Measurements from ENCODE around the gene FMN2. TPM values are rescaled to one million over a fixed set of nuclear protein-coding genes. Genes with fewer than 3 reads are reported as not detected.

Gene FMN2
- total RNA-seq, 4 donors from 2014 or later = 3.6 to 35.5 (median 5.6) TPM

DNA sequence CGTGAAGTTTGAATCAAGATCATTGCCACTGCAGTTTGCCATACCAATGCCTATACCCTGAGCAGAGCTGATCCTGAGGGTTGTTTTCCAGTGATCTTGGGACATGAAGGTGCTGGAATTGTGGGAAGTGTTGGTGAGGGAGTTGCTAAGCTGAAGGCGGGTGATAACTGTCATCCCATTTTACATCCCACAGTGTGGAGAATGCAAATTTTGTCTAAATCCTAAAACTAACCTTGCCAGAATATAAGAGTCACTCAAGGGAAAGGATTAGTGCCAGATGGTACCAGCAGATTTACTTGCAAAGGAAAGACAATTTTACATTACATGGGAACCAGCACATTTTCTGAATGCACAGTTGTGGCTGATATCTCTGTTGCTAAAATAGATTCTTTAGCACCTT is 78.6 kb downstream of the FMN2 start:
- Histone ChIP-seq H3K27me3 (no peaks in the 10 kb centered on the region), H3K27ac (no peak overlapping the region), H3K9me3 (no peaks in the 10 kb centered on the region), H3K4me3 (no peak overlapping the region), H3K36me3 (no peaks in the 10 kb centered on the region), H3K4me1 (no peaks in the 10 kb centered on the region)
- TF ChIP-seq POLR2A (IDR thresholded peaks at IDR 0.05) (no peak), POLR2AphosphoS5 (IDR thresholded peaks at IDR 0.05) (no peak), EP300 (IDR thresholded peaks at IDR 0.05; ENCODE audit: low read depth) (no peak)
- TF ChIP-seq, protein P1, sequence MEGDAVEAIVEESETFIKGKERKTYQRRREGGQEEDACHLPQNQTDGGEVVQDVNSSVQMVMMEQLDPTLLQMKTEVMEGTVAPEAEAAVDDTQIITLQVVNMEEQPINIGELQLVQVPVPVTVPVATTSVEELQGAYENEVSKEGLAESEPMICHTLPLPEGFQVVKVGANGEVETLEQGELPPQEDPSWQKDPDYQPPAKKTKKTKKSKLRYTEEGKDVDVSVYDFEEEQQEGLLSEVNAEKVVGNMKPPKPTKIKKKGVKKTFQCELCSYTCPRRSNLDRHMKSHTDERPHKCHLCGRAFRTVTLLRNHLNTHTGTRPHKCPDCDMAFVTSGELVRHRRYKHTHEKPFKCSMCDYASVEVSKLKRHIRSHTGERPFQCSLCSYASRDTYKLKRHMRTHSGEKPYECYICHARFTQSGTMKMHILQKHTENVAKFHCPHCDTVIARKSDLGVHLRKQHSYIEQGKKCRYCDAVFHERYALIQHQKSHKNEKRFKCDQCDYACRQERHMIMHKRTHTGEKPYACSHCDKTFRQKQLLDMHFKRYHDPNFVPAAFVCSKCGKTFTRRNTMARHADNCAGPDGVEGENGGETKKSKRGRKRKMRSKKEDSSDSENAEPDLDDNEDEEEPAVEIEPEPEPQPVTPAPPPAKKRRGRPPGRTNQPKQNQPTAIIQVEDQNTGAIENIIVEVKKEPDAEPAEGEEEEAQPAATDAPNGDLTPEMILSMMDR (IDR thresholded peaks at IDR 0.05) = no peak
- 86% methylated on average over 2 of the region's 2 CpGs; no CpG with 5 or more reads in 1 of the 2 donors for WGBS, 2 donors (ENCODE audit: low coverage in 1 of 2)
- in situ Hi-C loops (cut with MboI; ENCODE audit: low pct_ligation_motif_present in 1 of 4, low pct_unique_long_range_greater_than_20kb in 1 of 4, low sequenced_read_pairs in 3 of 4) = loop anchor here in 1 of 4 donors (25.0 kb wide), 1 partner anchor 133 kb away; no protein-coding TSS in a partner anchor
- intact Hi-C loops (cut with DNase I; ENCODE audit: low total_unique reads) = no loop called here
- no peak for DNase-seq

DNA sequence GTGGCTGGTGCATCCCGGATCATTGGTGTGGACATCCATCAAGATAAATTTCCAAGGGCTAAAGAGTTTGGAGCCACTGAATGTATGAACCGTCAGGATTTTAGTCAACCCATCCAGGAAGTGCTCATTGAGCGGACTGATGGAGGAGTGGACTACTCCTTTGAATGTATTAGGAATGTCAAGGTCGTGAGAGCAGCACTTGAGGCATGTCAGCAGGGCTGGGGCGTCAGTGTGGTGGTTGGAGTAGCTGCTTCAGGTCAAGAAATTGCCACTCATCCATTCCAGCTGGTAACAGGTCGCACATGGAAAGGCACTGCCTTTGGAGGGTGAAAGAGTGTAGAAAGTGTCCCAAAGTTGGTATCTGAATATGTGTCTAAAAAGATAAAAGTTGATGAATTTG is 79.1 kb downstream of the FMN2 start:
- in situ Hi-C loops (cut with MboI; ENCODE audit: low pct_ligation_motif_present in 1 of 4, low pct_unique_long_range_greater_than_20kb in 1 of 4, low sequenced_read_pairs in 3 of 4) = loop anchor here in 1 of 4 donors (25.0 kb wide), 1 partner anchor 134 kb away; no protein-coding TSS in a partner anchor
- WGBS, 2 donors (ENCODE audit: low coverage in 1 of 2) = 74 to 82% methylated on average over 5 to 6 of the region's 6 CpGs
- no peaks in the 10 kb centered on the region for H3K9me3 ChIP-seq

DNA sequence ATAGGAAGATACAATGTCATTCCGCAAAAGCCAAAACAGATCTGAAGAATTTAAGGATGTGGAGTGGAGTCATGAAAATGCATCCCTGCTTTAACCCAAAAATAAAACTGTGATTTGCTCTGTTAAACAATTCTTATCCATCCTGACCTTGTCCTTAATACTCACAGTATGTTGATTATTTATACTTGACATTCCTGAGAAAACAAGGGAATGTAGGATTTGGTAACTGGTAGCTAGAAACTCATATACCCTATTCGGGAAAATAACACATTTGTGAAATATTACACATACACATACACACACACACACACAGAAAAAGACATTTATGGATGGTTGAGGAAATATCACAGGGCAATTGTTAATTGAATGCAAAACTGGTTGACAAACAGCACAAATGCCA is 80.2 kb downstream of the FMN2 start:
- H3K36me3 ChIP-seq = no peaks in the 10 kb centered on the region
- no peaks in the 10 kb centered on the region for H3K27me3 ChIP-seq
- no peak overlapping the region for H3K27ac ChIP-seq
- no peaks in the 10 kb centered on the region for H3K9me3 ChIP-seq
- no peak for DNase-seq
- 73 to 94% methylated on average over 2 of the region's 2 CpGs for WGBS, 2 donors (ENCODE audit: low coverage in 1 of 2)
- intact Hi-C loops (cut with DNase I; ENCODE audit: low total_unique reads) = no loop called here
- in situ Hi-C loops (cut with MboI; ENCODE audit: low pct_ligation_motif_present in 1 of 4, low pct_unique_long_range_greater_than_20kb in 1 of 4, low sequenced_read_pairs in 3 of 4) = loop anchor here in 1 of 4 donors (25.0 kb wide), 1 partner anchor 135 kb away; no protein-coding TSS in a partner anchor
- H3K4me1 ChIP-seq = no peaks in the 10 kb centered on the region
- H3K4me3 ChIP-seq = no peak overlapping the region
- TF ChIP-seq POLR2AphosphoS5 (IDR thresholded peaks at IDR 0.05) = no peak
- no peak for TF ChIP-seq EP300 (IDR thresholded peaks at IDR 0.05; ENCODE audit: low read depth)
- no peak for TF ChIP-seq POLR2A (IDR thresholded peaks at IDR 0.05)
- TF ChIP-seq, protein P1 (IDR thresholded peaks at IDR 0.05) = no peak

More for the DNA sequence above, 79.1 kb downstream of the FMN2 start:
- Histone ChIP-seq H3K27ac (no peak overlapping the region), H3K36me3 (no peaks in the 10 kb centered on the region), H3K4me3 (no peak overlapping the region), H3K4me1 (no peaks in the 10 kb centered on the region), H3K27me3 (no peaks in the 10 kb centered on the region)
- DNase-seq = no peak
- no peak for TF ChIP-seq EP300 (IDR thresholded peaks at IDR 0.05; ENCODE audit: low read depth)
- TF ChIP-seq, protein P1 (IDR thresholded peaks at IDR 0.05) = no peak
- TF ChIP-seq POLR2AphosphoS5 (IDR thresholded peaks at IDR 0.05) = no peak
- TF ChIP-seq POLR2A (IDR thresholded peaks at IDR 0.05) = no peak
- intact Hi-C loops (cut with DNase I; ENCODE audit: low total_unique reads) = no loop called here

DNA sequence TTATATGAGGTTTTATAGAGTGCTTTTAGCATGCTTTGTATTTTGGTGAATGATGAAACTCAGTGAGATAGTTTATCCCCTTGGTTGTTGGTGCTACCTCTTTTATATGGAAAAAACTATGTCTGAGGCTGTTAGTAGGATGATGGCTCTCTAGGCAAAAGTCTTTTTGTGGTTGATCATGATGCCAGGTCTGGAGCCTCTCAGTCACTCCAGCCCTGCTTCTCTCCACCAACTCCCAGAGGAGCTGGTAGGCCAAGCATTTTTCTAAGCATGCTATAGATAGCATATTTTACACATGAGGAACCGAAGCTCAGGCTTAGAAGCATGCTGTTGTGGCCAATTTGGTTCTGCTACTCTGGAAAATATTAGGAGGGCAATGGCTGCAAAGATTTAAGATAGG is 82.2 kb downstream of the FMN2 start:
- Histone ChIP-seq H3K9me3 (no peaks in the 10 kb centered on the region), H3K36me3 (no peaks in the 10 kb centered on the region), H3K4me1 (no peaks in the 10 kb centered on the region), H3K4me3 (no peak overlapping the region), H3K27me3 (no peaks in the 10 kb centered on the region), H3K27ac (no peak overlapping the region)
- DNase-seq = no peak
- WGBS, 2 donors (ENCODE audit: low coverage in 1 of 2) = 78 to 88% methylated on average over 1 of the region's 1 CpG
- no peak for TF ChIP-seq EP300 (IDR thresholded peaks at IDR 0.05; ENCODE audit: low read depth)
- in situ Hi-C loops (cut with MboI; ENCODE audit: low pct_ligation_motif_present in 1 of 4, low pct_unique_long_range_greater_than_20kb in 1 of 4, low sequenced_read_pairs in 3 of 4) (loop anchor here in 1 of 4 donors (25.0 kb wide), 1 partner anchor 137 kb away; no protein-coding TSS in a partner anchor), intact Hi-C loops (cut with DNase I; ENCODE audit: low total_unique reads) (no loop called here)

DNA sequence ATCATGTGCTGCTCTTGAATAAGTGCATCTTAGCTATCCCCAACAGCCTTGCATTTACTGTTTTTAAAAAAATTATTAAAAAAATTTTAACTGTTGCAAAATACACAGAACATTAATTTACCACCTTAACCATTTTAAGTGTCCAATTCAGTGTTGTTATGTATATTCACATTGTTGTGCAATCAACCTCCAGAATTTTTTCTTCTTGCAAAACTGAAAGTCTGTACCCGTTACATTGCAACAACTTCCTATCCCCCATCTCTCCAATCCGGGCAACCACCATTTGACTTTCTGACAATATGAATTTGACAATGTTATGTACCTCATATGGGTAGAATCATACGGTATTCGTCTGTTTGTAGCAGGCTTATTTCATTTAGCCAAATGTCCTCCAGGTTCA is 83.1 kb downstream of the FMN2 start:
- no peaks in the 10 kb centered on the region for H3K27me3 ChIP-seq
- no peak for DNase-seq
- intact Hi-C loops (cut with DNase I; ENCODE audit: low total_unique reads) = no loop called here
- in situ Hi-C loops (cut with MboI; ENCODE audit: low pct_ligation_motif_present in 1 of 4, low pct_unique_long_range_greater_than_20kb in 1 of 4, low sequenced_read_pairs in 3 of 4) = loop anchor here (25.0 kb wide), 3 partner anchors 137 to 513 kb away; partner anchors contain the start of gene GREM2 (in 1 of the 4)
- TF ChIP-seq EP300 (IDR thresholded peaks at IDR 0.05; ENCODE audit: low read depth) (no peak), POLR2AphosphoS5 (IDR thresholded peaks at IDR 0.05) (no peak), POLR2A (IDR thresholded peaks at IDR 0.05) (no peak)
- TF ChIP-seq, protein P1 (IDR thresholded peaks at IDR 0.05) = no peak
- H3K27ac ChIP-seq = no peak overlapping the region
- no peak overlapping the region for H3K4me3 ChIP-seq
- H3K9me3 ChIP-seq = no peaks in the 10 kb centered on the region
- WGBS, 2 donors (ENCODE audit: low coverage in 1 of 2) = 75 to 89% methylated on average over 4 of the region's 4 CpGs
- no peaks in the 10 kb centered on the region for H3K4me1 ChIP-seq
- no peaks in the 10 kb centered on the region for H3K36me3 ChIP-seq
